Heart left ventricle (tissue), 16 donors: ENCODE data around the gene TNKS2. TPM values are rescaled to one million over a fixed set of nuclear protein-coding genes. Genes with fewer than 3 reads are reported as not detected.

Source experiments
- ATAC-seq, 4 donors: fragments of 200-7000 bp; cut with Tn5 transposase; one replicate each; pipeline ENCODE4 v1.9.1; 2020 to 2022; ENCODE audit warnings: moderate library complexity in 4 of 4, mild to moderate bottlenecking in 3 of 4, moderate number of reproducible peaks in 1 of 4
- DNase-seq, 5 donors: peaks; one replicate each; pipeline ENCODE4 v3.0.0-alpha.2; 2020
- H3K27ac ChIP-seq, 12 donors: fragments of 200-600 bp; sonication (generic) in 4 of 12; one replicate each; pipeline versions ENCODE4 v1.5.0 to v1.8.0; 2016 to 2022; ENCODE audit warnings: mild to moderate bottlenecking in 2 of 12
- H3K27me3 ChIP-seq, 9 donors: fragments of 200-600 bp; sonication (generic) in 2 of 9; one replicate each; pipeline versions ENCODE4 v1.5.1 to v1.8.0; 2016 to 2022; ENCODE audit warnings: mild to moderate bottlenecking in 3 of 9
- H3K36me3 ChIP-seq, 9 donors: fragments of 200-600 bp; sonication (generic) in 2 of 9; one replicate each; pipeline versions ENCODE4 v1.5.0 to v1.8.0; 2018 to 2022; ENCODE audit warnings: mild to moderate bottlenecking in 2 of 9
- H3K4me1 ChIP-seq, 12 donors: fragments of 200-600 bp; sonication (generic) in 4 of 12; one replicate each; pipeline versions ENCODE4 v1.5.0 to v1.8.0; 2016 to 2022; ENCODE audit warnings: mild to moderate bottlenecking in 3 of 12
- H3K4me3 ChIP-seq, 12 donors: fragments of 200-600 bp; sonication (generic) in 4 of 12; one replicate each; pipeline versions ENCODE4 v1.5.0 to v1.8.0; 2017 to 2022; ENCODE audit warnings: mild to moderate bottlenecking in 9 of 12, moderate library complexity in 4 of 12
- H3K9me3 ChIP-seq, 12 donors: fragments of 200-600 bp; sonication (generic) in 4 of 12; one replicate each; pipeline versions ENCODE4 v1.5.0 to v1.8.0; 2016 to 2022; ENCODE audit warnings: mild to moderate bottlenecking in 1 of 12
- POLR2A ChIP-seq, 2 donors: fragments of 450-650 bp; IDR thresholded peaks; one replicate each; pipeline ENCODE4 v1.6.1; 2017; ENCODE audit warnings: antibody characterized with exemption in 2 of 2, mild to moderate bottlenecking in 2 of 2, moderate library complexity in 2 of 2
- WGBS, 4 donors: extraction: QIAGEN DNeasy Blood & Tissue Kit in 2 of 4; methylation state at CpG; one replicate each; pipeline versions ENCODE4 v1.1.5 to v1.1.7; 2013 to 2018; 5-methylcytosine and 5-hydroxymethylcytosine counted together
- intact Hi-C, 10 donors: fragments of 100-400 bp; cut with DNase I; formaldehyde crosslinking; loops; one replicate each; pipeline versions ENCODE4 v1.11.1 to v1.14.2; 2022
- polyA plus RNA-seq, 2 donors: library from polyadenylated mRNA; stranded (reverse); fragments of 200-250 nt; gene quantifications; one replicate each; pipeline ENCODE4 v1.2.3, GENCODE V29; 2013
- total RNA-seq, 9 donors: library from RNA; depleted of rRNA in 2 of 9; stranded (reverse); fragments of >200 nt in 2 of 9; fragmentation: NEBNext Ultra II Directional in 3 of 9; extraction: Animal tissue kit (Norgen Biotek cat#: 25700) in 3 of 9; gene quantifications; one replicate each; pipeline versions ENCODE4 v1.1.0 to v1.2.4, GENCODE V29; 2016 to 2023
- TF ChIP-seq, protein P1 (sequence below), 12 donors: fragments of 200-600 bp; sonication (generic) in 4 of 12; IDR thresholded peaks; one replicate each; pipeline versions ENCODE4 v1.5.0 to v1.8.0; 2018 to 2022; ENCODE audit warnings: antibody characterized with exemption in 12 of 12, mild to moderate bottlenecking in 5 of 12
- donor health status: ischemic (EF 13 %, LVEDD 7.1; RV severe dilation, severe dysfunction).
- donor health status: healthy with polysubstance abuse.
- donor health status: DM: no; HTN: yes; CAD: no.
- donor health status: DM: no; HTN: no; CAD: no.
- donor health status: ischemic (EF 25% LVEDD 6.9; RV normal size, moderate dysfunction).
- donor health status: ischemic (EF 25% LVEDD 5.7; RV mildly dilated, moderate dysfunction).
- donor health status: healthy.
- donor health status: DM: yes; HTN: yes; CAD: no.
- donor health status: ischemic (EF 35%, LVEDD 5.7; RV mildly dilated, moderate dysfunction).
- donor health status: nonischemic (EF 11% LVEDD 7.7; RV severe dilation, severe dysfunction).
- donor health status: DM: yes; HTN: yes; CAD: no.
- donor health status: PGD.
- donor health status: ischemic (EF 29% LVEDD 5.4; RV normal size, mild dysfunction).
- donor health status: nonischemic (EF 23%, LVEDD 6.1; RV moderate dilation, normal function).

TNKS2 gene
- total and polyA plus RNA-seq, 11 donors = 4.0 to 24.7 (median 13.9) TPM

DNA sequence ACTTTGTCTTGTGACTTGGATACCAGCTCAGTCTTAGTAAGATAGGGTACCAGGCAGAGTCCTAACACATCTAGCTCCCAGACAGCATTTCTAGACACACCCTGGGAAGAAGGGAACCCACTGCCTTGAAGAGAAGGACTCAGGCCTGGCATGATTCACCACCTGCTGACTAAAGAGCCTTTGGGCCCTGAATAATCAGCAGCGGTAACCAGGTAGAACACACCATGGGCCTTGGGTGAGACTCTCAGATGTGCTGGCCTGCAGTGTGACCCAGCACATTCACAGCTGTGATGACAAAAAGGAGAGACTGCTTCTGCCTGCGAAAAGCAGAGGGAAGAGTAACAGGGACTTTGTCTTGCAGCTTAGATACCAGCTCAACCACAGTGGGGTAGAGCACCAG lies 10.4 kb upstream of the TNKS2 start:
- ATAC-seq = no peak
- no peak overlapping the region for H3K4me3 ChIP-seq
- TF ChIP-seq, protein P1, sequence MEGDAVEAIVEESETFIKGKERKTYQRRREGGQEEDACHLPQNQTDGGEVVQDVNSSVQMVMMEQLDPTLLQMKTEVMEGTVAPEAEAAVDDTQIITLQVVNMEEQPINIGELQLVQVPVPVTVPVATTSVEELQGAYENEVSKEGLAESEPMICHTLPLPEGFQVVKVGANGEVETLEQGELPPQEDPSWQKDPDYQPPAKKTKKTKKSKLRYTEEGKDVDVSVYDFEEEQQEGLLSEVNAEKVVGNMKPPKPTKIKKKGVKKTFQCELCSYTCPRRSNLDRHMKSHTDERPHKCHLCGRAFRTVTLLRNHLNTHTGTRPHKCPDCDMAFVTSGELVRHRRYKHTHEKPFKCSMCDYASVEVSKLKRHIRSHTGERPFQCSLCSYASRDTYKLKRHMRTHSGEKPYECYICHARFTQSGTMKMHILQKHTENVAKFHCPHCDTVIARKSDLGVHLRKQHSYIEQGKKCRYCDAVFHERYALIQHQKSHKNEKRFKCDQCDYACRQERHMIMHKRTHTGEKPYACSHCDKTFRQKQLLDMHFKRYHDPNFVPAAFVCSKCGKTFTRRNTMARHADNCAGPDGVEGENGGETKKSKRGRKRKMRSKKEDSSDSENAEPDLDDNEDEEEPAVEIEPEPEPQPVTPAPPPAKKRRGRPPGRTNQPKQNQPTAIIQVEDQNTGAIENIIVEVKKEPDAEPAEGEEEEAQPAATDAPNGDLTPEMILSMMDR (IDR thresholded peaks at IDR 0.05) = no peak
- TF ChIP-seq POLR2A (IDR thresholded peaks at IDR 0.05) = no peak
- no peaks in the 10 kb centered on the region for H3K9me3 ChIP-seq
- 94 to 97% (median 96%) methylated on average over 2 of the region's 2 CpGs for WGBS, 4 donors
- intact Hi-C loops = no loop called here
- no peaks in the 10 kb centered on the region for H3K27me3 ChIP-seq
- no peak overlapping the region for H3K27ac ChIP-seq
- no peak for DNase-seq
- H3K4me1 ChIP-seq = peaks cover 0 to 2% (median 0%) of the 10 kb centered on the region in 12 donors
- H3K36me3 ChIP-seq = no peaks in the 10 kb centered on the region

- Histone ChIP-seq H3K36me3 (no peaks in the 10 kb centered on the region), H3K27ac (no peak overlapping the region), H3K9me3 (no peaks in the 10 kb centered on the region), H3K4me1 (peaks cover 0 to 2% (median 0%) of the 10 kb centered on the region in 12 donors), H3K4me3 (no peak overlapping the region), H3K27me3 (no peaks in the 10 kb centered on the region)
- 72 to 86% (median 73%) methylated on average over 2 to 5 of the region's 5 CpGs for WGBS, 4 donors
- intact Hi-C loops = no loop called here
- TF ChIP-seq POLR2A (IDR thresholded peaks at IDR 0.05) = no peak
- TF ChIP-seq, protein P1 (IDR thresholded peaks at IDR 0.05) = no peak
- ATAC-seq (peak in 3 of 4 donors; percentile 50 to 72 (median 57)), DNase-seq (peak in 1 of 5 donors; percentile 31)
Observed at GRCh38 chr10:91788527-91788926, 9.7 kb upstream of the TNKS2 start.

GRCh38 chr10:91796331-91797047 lies 1.7 kb upstream of the TNKS2 start:
- H3K4me1 ChIP-seq = peaks cover 0 to 41% (median 26%) of the 10 kb centered on the region in 12 donors
- TF ChIP-seq, protein P1 (IDR thresholded peaks at IDR 0.05) = no peak
- no peak for TF ChIP-seq POLR2A (IDR thresholded peaks at IDR 0.05)
- peaks cover 0 to 5% (median 0%) of the 10 kb centered on the region in 9 donors for H3K36me3 ChIP-seq
- DNase-seq (peak in 4 of 5 donors; percentile 27 to 43 (median 34)), ATAC-seq (peak in 3 of 4 donors; percentile 19 to 42 (median 40))
- no peaks in the 10 kb centered on the region for H3K9me3 ChIP-seq
- 8 to 24% (median 18%) methylated on average over 11 of the region's 11 CpGs for WGBS, 4 donors
- peak overlapping the region in 11 of 12 donors; percentile 41 to 98 (median 97) for H3K27ac ChIP-seq
- no peaks in the 10 kb centered on the region for H3K27me3 ChIP-seq
- intact Hi-C loops = loop anchor here in 3 of 10 donors (1.0 to 10.0 kb wide), 3 partner anchors 91 to 126 kb away; partner anchors contain the start of genes BTAF1 (in 1 of the 3) and FGFBP3 (in 1 of the 3)
- peak overlapping the region in 11 of 12 donors; percentile 30 to 95 (median 91) for H3K4me3 ChIP-seq

DNA sequence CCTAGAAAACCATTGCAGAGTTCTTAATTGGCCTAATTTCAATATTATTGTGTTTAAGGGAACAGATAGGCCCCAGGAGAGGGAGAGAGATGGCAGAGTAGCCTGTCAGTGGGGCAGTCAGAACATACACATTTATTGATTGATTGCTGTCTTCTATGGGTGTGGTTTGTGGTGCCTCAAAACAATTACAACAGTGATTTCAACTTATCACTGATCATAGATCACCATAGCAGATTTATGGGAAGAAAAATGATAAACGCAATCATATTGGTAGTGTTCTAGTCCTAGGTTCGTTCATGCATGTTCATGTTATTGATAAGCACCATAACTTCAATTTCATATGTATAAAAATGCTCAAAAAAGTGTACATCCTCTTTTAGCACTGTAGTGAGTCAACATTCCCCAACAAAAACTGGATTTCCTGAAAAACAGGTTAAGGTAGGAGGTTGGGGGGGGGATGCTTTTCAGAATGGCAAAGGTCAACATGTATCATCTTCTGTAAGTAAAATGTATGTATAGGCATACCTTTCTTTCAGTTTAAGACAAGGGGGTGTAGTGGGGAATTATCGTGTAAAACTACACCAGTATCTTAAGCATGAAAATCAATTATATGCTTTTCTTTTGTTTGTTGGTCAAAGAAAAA lies 1.1 kb upstream of the TNKS2 start:
- peaks cover 0 to 12% (median 0%) of the 10 kb centered on the region in 9 donors for H3K36me3 ChIP-seq
- H3K4me1 ChIP-seq = peaks cover 0 to 47% (median 28%) of the 10 kb centered on the region in 12 donors
- peak overlapping the region in 11 of 12 donors; percentile 83 to 98 (median 97) for H3K27ac ChIP-seq
- TF ChIP-seq, protein P1 (IDR thresholded peaks at IDR 0.05) = no peak
- TF ChIP-seq POLR2A (IDR thresholded peaks at IDR 0.05) = no peak
- DNase-seq = no peak
- 53 to 66% (median 63%) methylated on average over 3 of the region's 3 CpGs for WGBS, 4 donors
- no peaks in the 10 kb centered on the region for H3K27me3 ChIP-seq
- H3K9me3 ChIP-seq = no peaks in the 10 kb centered on the region
- intact Hi-C loops = loop anchor here in 2 of 10 donors (5.0 to 10.0 kb wide), 2 partner anchors 108 to 125 kb away; partner anchors contain the start of genes BTAF1 (in 1 of the 2) and FGFBP3 (in 1 of the 2)
- ATAC-seq = no peak
- H3K4me3 ChIP-seq = peak overlapping the region; percentile 76 to 99 (median 92)
